Mucosa of descending colon (tissue), 3 donors: ENCODE results near the gene GSG1L. TPM values are rescaled to one million over a fixed set of nuclear protein-coding genes. Genes with fewer than 3 reads are reported as not detected.

ENCODE experiments used
- ATAC-seq: fragments of 200-7000 bp; cut with Tn5 transposase; one replicate; pipeline ENCODE4 v1.9.1; 2020; ENCODE audit warnings: mild to moderate bottlenecking, moderate library complexity
- DNase-seq, 3 donors: peaks; one replicate each; pipeline ENCODE4 v3.0.0-alpha.2; 2020
- H3K36me3 ChIP-seq: fragments of 200-600 bp; one replicate; pipeline ENCODE4 v1.8.0; 2021; ENCODE audit warnings: low read depth, mild to moderate bottlenecking
- H3K4me1 ChIP-seq: fragments of 200-600 bp; one replicate; pipeline ENCODE4 v1.8.0; 2021; ENCODE audit warnings: low read depth, mild to moderate bottlenecking
- H3K4me3 ChIP-seq: fragments of 200-600 bp; one replicate; pipeline ENCODE4 v1.8.0; 2021; ENCODE audit warnings: mild to moderate bottlenecking
- H3K9me3 ChIP-seq: fragments of 200-600 bp; one replicate; pipeline ENCODE4 v1.8.0; 2021; ENCODE audit warnings: mild to moderate bottlenecking
- intact Hi-C, 2 donors: fragments of 100-400 bp; cut with DNase I in 1 of 2; cut with micrococcal nuclease in 1 of 2; formaldehyde crosslinking; loops; one replicate each; pipeline versions ENCODE4 v1.11.0 to v1.11.1; 2022; cut with DNase I, micrococcal nuclease
- total RNA-seq, 3 donors: library from RNA; stranded (reverse); fragmentation: NEBNext Ultra II Directional in 2 of 3; extraction: Animal tissue kit (Norgen Biotek cat#: 25700) in 2 of 3; gene quantifications; one replicate each; pipeline versions ENCODE4 v1.2.1 to v1.2.4, GENCODE V29; 2021 to 2023
- TF ChIP-seq, protein P1 (sequence below): fragments of 200-600 bp; IDR thresholded peaks from one replicate; pipeline ENCODE4 v1.8.0; 2022; ENCODE audit warnings: antibody characterized with exemption, mild to moderate bottlenecking
- donor health status: DM: no; HTN: no; CAD: no; lungs with moderate emphysema.
- donor health status: DM: no; HTN: no; CAD: no.
- donor health status: DM: no; HTN: yes; CAD: no.

Gene GSG1L
- total RNA-seq, 3 donors from 2014 or later: 0.46 to 1.2 TPM; not detected in 1

GRCh38 chr16:28052274-28053128, 11.0 kb downstream of the GSG1L start:
- Histone ChIP-seq H3K9me3 (peaks cover 8% of the 10 kb centered on the region), H3K4me3 (no peak overlapping the region), H3K4me1 (no peaks in the 10 kb centered on the region), H3K36me3 (no peaks in the 10 kb centered on the region)
- TF ChIP-seq, protein P1, sequence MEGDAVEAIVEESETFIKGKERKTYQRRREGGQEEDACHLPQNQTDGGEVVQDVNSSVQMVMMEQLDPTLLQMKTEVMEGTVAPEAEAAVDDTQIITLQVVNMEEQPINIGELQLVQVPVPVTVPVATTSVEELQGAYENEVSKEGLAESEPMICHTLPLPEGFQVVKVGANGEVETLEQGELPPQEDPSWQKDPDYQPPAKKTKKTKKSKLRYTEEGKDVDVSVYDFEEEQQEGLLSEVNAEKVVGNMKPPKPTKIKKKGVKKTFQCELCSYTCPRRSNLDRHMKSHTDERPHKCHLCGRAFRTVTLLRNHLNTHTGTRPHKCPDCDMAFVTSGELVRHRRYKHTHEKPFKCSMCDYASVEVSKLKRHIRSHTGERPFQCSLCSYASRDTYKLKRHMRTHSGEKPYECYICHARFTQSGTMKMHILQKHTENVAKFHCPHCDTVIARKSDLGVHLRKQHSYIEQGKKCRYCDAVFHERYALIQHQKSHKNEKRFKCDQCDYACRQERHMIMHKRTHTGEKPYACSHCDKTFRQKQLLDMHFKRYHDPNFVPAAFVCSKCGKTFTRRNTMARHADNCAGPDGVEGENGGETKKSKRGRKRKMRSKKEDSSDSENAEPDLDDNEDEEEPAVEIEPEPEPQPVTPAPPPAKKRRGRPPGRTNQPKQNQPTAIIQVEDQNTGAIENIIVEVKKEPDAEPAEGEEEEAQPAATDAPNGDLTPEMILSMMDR: no peak
- ATAC-seq: no peak
- intact Hi-C loops: no loop called here
- DNase-seq: no peak

GRCh38 chr16:28051486-28051885, 12.0 kb downstream of the GSG1L start:
- intact Hi-C loops: no loop called here
- ATAC-seq: no peak
- TF ChIP-seq, protein P1: no peak
- peaks cover 8% of the 10 kb centered on the region for H3K9me3 ChIP-seq
- DNase-seq: no peak
- no peaks in the 10 kb centered on the region for H3K4me1 ChIP-seq
- H3K4me3 ChIP-seq: no peak overlapping the region
- H3K36me3 ChIP-seq: no peaks in the 10 kb centered on the region

DNA sequence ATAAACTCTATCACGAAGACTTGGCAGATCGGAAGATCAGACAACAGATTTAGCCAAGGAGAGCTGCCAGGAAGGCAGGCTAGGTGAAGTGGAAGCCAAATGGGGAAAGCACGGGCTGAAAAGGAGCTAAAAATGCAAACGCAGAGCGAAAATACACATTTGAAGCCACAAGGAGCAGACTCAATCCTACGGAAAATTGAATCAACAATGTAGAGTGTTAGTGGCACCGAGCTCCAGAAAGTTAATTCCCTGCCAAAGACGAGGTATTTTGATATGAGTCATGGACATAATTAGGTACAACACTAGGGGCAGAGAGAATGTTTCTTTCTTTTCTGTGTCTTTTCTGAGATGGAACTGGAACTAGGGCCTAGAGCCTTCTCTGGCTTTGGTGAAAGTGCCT, 20.7 kb downstream of the GSG1L start:
- no peak for DNase-seq
- Histone ChIP-seq H3K36me3 (no peaks in the 10 kb centered on the region), H3K4me1 (no peaks in the 10 kb centered on the region), H3K9me3 (no peaks in the 10 kb centered on the region), H3K4me3 (no peak overlapping the region)
- intact Hi-C loops: no loop called here
- no peak for ATAC-seq
- TF ChIP-seq, protein P1: no peak

- TF ChIP-seq, protein P1: no peak
- Histone ChIP-seq H3K9me3 (no peaks in the 10 kb centered on the region), H3K4me3 (no peak overlapping the region), H3K4me1 (no peaks in the 10 kb centered on the region), H3K36me3 (no peaks in the 10 kb centered on the region)
- intact Hi-C loops: no loop called here
- DNase-seq: no peak
- ATAC-seq: no peak
Measured at GRCh38 chr16:28041615-28042014, 21.9 kb downstream of the GSG1L start.

GRCh38 chr16:28040039-28040438, 23.5 kb downstream of the GSG1L start:
- Histone ChIP-seq H3K4me1 (no peaks in the 10 kb centered on the region), H3K9me3 (no peaks in the 10 kb centered on the region), H3K36me3 (no peaks in the 10 kb centered on the region), H3K4me3 (no peak overlapping the region)
- DNase-seq: no peak
- ATAC-seq: no peak
- intact Hi-C loops: no loop called here
- TF ChIP-seq, protein P1: no peak
